Glomerular visceral epithelial cell (primary cell): ENCODE results near the gene ACAP1.
A peak's percentile ranks its signal among the peaks of the same experiment; 100 is the strongest.
"Not testable (repeated sequence)": the region's sequence is repeated elsewhere in the genome, so short reads cannot be mapped to it uniquely, and the experiment has no call there.

Experiments used
- DNase-seq: peaks from one replicate; pipeline ENCODE4 v3.0.0-alpha.2; 2016; ENCODE audit errors: extremely low spot score

Gene ACAP1

GRCh38 chr17:7328840-7329373 is 7.4 kb upstream of the ACAP1 start, which contains the start of gene NEURL4:
Gene NEURL4 (minus strand): TSS chr17:7329335. CDS start chr17:7329312, 23 bp downstream.
- peak; percentile 27 for DNase-seq

- peak; percentile 99 for DNase-seq
Observed at GRCh38 chr17:7329374-7329996, 6.8 kb upstream of the ACAP1 start.

GRCh38 chr17:7329997-7330637 is 6.2 kb upstream of the ACAP1 start:
- DNase-seq: peak; percentile 80

- no peak for DNase-seq
Observed at GRCh38 chr17:7330638-7331015, 5.7 kb upstream of the ACAP1 start.

- no peak for DNase-seq
Observed at GRCh38 chr17:7332111-7332510, 4.2 kb upstream of the ACAP1 start.

GRCh38 chr17:7332600-7333069 is 3.7 kb upstream of the ACAP1 start:
- not testable (repeated sequence) for DNase-seq

- no peak for DNase-seq
Observed at GRCh38 chr17:7334938-7335538, 1.3 kb upstream of the ACAP1 start.

GRCh38 chr17:7335765-7336164 is 564 bp upstream of the ACAP1 start:
- DNase-seq: not testable (repeated sequence)

GRCh38 chr17:7337600-7337999 is 1.3 kb downstream of the ACAP1 start:
- DNase-seq: not testable (repeated sequence)

- no peak for DNase-seq
Observed at GRCh38 chr17:7340179-7340578, 3.9 kb downstream of the ACAP1 start.

GRCh38 chr17:7341842-7342241 is 5.5 kb downstream of the ACAP1 start:
- DNase-seq: no peak

GRCh38 chr17:7343250-7343649 is 6.9 kb downstream of the ACAP1 start:
- no peak for DNase-seq

GRCh38 chr17:7346761-7347614 is 10.7 kb downstream of the ACAP1 start:
- no peak for DNase-seq

GRCh38 chr17:7347630-7348477 is 11.5 kb downstream of the ACAP1 start:
- DNase-seq: no peak

- DNase-seq: no peak
Observed at GRCh38 chr17:7348478-7349242, 12.3 kb downstream of the ACAP1 start.

- DNase-seq: peak; percentile 95
Observed at GRCh38 chr17:7351665-7352502, 15.6 kb downstream of the ACAP1 start, which contains the start of gene KCTD11. Gene KCTD11 (plus strand): TSS chr17:7352162.

- DNase-seq: no peak
Observed at GRCh38 chr17:7352503-7352889, 16.2 kb downstream of the ACAP1 start.

- DNase-seq: no peak
Observed at GRCh38 chr17:7352910-7353635, 16.7 kb downstream of the ACAP1 start.
